Measurements from ENCODE around the gene TKTL1. TPM values are rescaled to one million over a fixed set of nuclear protein-coding genes. Genes with fewer than 3 reads are reported as not detected.

The TKTL1 gene
- polyA plus RNA-seq, 1 donor from 2014 or later = 0.14 TPM

DNA sequence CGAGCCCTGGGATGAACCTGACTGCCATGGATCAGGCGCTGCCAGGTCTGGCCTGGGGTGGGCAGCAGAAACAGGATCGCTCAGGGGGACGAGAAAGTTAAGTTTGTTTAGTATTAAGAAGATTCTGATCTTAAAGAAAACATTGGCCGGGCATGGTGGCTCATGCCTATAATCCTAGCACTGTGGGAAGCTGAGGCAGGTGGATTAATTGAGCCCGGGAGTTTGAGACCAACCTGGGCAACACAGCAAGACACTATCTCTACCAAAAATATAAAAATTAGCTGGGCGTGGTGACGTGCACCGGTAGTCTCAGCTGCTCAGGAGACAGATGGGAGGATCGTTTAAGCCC, 79.5 kb downstream of the TKTL1 start:
- Histone ChIP-seq H3K27ac (ENCODE audit: low read length) (no peak overlapping the region), H3K27me3 (ENCODE audit: insufficient read depth, low read depth, low read length) (no peaks in the 10 kb centered on the region), H2AFZ (ENCODE audit: low read depth, low read length) (no peak overlapping the region), H3K4me3 (ENCODE audit: low read length) (no peak overlapping the region), H3K79me2 (replicated peaks; ENCODE audit: insufficient read depth, low read length) (peaks cover 8% of the 10 kb centered on the region), H3K9ac (ENCODE audit: low read length) (no peak overlapping the region), H3K36me3 (ENCODE audit: insufficient read depth, low read length) (no peaks in the 10 kb centered on the region), H3K9me2 (ENCODE audit: insufficient read depth, low read length) (no peaks in the 10 kb centered on the region), H3F3A (ENCODE audit: insufficient read depth, low read length, poor library complexity, severe bottlenecking) (no peaks in the 10 kb centered on the region), H3K4me2 (ENCODE audit: low read length) (no peak overlapping the region), H4K20me1 (ENCODE audit: insufficient read depth) (no peaks in the 10 kb centered on the region), H3K9me3 (ENCODE audit: low read length) (no peaks in the 10 kb centered on the region)
- no peak for TF ChIP-seq EZH2 (IDR thresholded peaks at IDR 0.05; ENCODE audit: borderline replicate concordance, insufficient read depth, low read length, poor library complexity, severe bottlenecking)
- no peak for TF ChIP-seq SMC3 (conservative IDR thresholded peaks at IDR 0.05; ENCODE audit: poor library complexity)
- no peak for TF ChIP-seq POLR2AphosphoS5 (IDR thresholded peaks at IDR 0.05)
- no peak for TF ChIP-seq MXI1 (conservative IDR thresholded peaks at IDR 0.05; ENCODE audit: poor library complexity, severe bottlenecking)
- TF ChIP-seq TAF1 (IDR thresholded peaks at IDR 0.05; ENCODE audit: low read depth) = no peak
- no peak for TF ChIP-seq CTCF (IDR thresholded peaks at IDR 0.05; ENCODE audit: poor library complexity, severe bottlenecking)
- TF ChIP-seq, protein P1, sequence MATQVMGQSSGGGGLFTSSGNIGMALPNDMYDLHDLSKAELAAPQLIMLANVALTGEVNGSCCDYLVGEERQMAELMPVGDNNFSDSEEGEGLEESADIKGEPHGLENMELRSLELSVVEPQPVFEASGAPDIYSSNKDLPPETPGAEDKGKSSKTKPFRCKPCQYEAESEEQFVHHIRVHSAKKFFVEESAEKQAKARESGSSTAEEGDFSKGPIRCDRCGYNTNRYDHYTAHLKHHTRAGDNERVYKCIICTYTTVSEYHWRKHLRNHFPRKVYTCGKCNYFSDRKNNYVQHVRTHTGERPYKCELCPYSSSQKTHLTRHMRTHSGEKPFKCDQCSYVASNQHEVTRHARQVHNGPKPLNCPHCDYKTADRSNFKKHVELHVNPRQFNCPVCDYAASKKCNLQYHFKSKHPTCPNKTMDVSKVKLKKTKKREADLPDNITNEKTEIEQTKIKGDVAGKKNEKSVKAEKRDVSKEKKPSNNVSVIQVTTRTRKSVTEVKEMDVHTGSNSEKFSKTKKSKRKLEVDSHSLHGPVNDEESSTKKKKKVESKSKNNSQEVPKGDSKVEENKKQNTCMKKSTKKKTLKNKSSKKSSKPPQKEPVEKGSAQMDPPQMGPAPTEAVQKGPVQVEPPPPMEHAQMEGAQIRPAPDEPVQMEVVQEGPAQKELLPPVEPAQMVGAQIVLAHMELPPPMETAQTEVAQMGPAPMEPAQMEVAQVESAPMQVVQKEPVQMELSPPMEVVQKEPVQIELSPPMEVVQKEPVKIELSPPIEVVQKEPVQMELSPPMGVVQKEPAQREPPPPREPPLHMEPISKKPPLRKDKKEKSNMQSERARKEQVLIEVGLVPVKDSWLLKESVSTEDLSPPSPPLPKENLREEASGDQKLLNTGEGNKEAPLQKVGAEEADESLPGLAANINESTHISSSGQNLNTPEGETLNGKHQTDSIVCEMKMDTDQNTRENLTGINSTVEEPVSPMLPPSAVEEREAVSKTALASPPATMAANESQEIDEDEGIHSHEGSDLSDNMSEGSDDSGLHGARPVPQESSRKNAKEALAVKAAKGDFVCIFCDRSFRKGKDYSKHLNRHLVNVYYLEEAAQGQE (IDR thresholded peaks at IDR 0.05; ENCODE audit: borderline replicate concordance) = no peak
- no peak for TF ChIP-seq RAD21 (conservative IDR thresholded peaks at IDR 0.05)
- no peak for TF ChIP-seq EP300 (conservative IDR thresholded peaks at IDR 0.05; ENCODE audit: poor library complexity, severe bottlenecking)

DNA sequence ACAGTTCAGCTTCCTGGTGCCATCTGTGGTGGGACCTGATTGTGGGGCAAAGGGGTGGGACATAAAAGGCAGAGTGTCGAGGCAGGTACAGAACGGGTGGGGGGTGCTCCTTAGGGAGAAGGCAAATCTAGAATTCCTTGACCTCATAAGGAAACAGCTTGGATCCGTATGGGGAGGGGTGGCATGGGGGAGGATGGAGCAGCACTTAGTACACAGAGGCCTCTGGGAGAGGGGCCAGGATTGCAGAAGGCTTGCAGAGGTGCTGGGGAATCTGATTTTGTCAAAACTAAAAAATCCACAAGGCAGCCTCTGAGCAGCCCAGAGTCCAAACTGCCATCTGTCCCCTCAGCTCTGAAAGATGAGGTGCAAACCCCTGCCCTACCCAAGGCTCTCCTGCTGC, 81.2 kb downstream of the TKTL1 start:
- H3K4me2 ChIP-seq (ENCODE audit: low read length) = no peak overlapping the region
- no peaks in the 10 kb centered on the region for H4K20me1 ChIP-seq (ENCODE audit: insufficient read depth)
- H3K79me2 ChIP-seq (replicated peaks; ENCODE audit: insufficient read depth, low read length) = peaks cover 9% of the 10 kb centered on the region
- H3K9ac ChIP-seq (ENCODE audit: low read length) = no peak overlapping the region
- H3K27ac ChIP-seq (ENCODE audit: low read length) = no peak overlapping the region
- TF ChIP-seq TAF1 (IDR thresholded peaks at IDR 0.05; ENCODE audit: low read depth) = no peak
- no peak for TF ChIP-seq EZH2 (IDR thresholded peaks at IDR 0.05; ENCODE audit: borderline replicate concordance, insufficient read depth, low read length, poor library complexity, severe bottlenecking)
- no peak for TF ChIP-seq MXI1 (conservative IDR thresholded peaks at IDR 0.05; ENCODE audit: poor library complexity, severe bottlenecking)
- TF ChIP-seq POLR2AphosphoS5 (IDR thresholded peaks at IDR 0.05) = no peak
- TF ChIP-seq SMC3 (conservative IDR thresholded peaks at IDR 0.05; ENCODE audit: poor library complexity) = no peak
- no peak for TF ChIP-seq EP300 (conservative IDR thresholded peaks at IDR 0.05; ENCODE audit: poor library complexity, severe bottlenecking)
- no peak for TF ChIP-seq RAD21 (conservative IDR thresholded peaks at IDR 0.05)
- TF ChIP-seq, protein P1 (IDR thresholded peaks at IDR 0.05; ENCODE audit: borderline replicate concordance) = no peak
- TF ChIP-seq CTCF (IDR thresholded peaks at IDR 0.05; ENCODE audit: poor library complexity, severe bottlenecking) = no peak
- no peak overlapping the region for H3K4me3 ChIP-seq (ENCODE audit: low read length)
- H3K9me2 ChIP-seq (ENCODE audit: insufficient read depth, low read length) = no peaks in the 10 kb centered on the region
- H3K9me3 ChIP-seq (ENCODE audit: low read length) = no peaks in the 10 kb centered on the region
- H2AFZ ChIP-seq (ENCODE audit: low read depth, low read length) = no peak overlapping the region
- no peaks in the 10 kb centered on the region for H3F3A ChIP-seq (ENCODE audit: insufficient read depth, low read length, poor library complexity, severe bottlenecking)
- no peaks in the 10 kb centered on the region for H3K27me3 ChIP-seq (ENCODE audit: insufficient read depth, low read depth, low read length)
- H3K36me3 ChIP-seq (ENCODE audit: insufficient read depth, low read length) = no peaks in the 10 kb centered on the region

Measured in neural cell (in vitro differentiated cells).